Upper lobe of right lung (tissue), 1 donor: ENCODE measurements around the gene PRR12. TPM values are rescaled to one million over a fixed set of nuclear protein-coding genes. Genes with fewer than 3 reads are reported as not detected.

Source experiments
- ATAC-seq: fragments of 200-7000 bp; cut with Tn5 transposase; one replicate; pipeline ENCODE4 v1.9.1; 2020; ENCODE audit warnings: mild to moderate bottlenecking, moderate library complexity
- DNase-seq: peaks from one replicate; pipeline ENCODE4 v3.0.0-alpha.2; 2020
- H3K27ac ChIP-seq: fragments of 200-600 bp; one replicate; pipeline ENCODE4 v1.8.0; 2022
- H3K27me3 ChIP-seq: fragments of 200-600 bp; one replicate; pipeline ENCODE4 v1.8.0; 2022; ENCODE audit warnings: mild to moderate bottlenecking
- H3K36me3 ChIP-seq: fragments of 200-600 bp; one replicate; pipeline ENCODE4 v1.8.0; 2022
- H3K4me1 ChIP-seq: fragments of 200-600 bp; one replicate; pipeline ENCODE4 v1.8.0; 2022
- H3K4me3 ChIP-seq: fragments of 200-600 bp; one replicate; pipeline ENCODE4 v1.8.0; 2022; ENCODE audit warnings: mild to moderate bottlenecking
- H3K9me3 ChIP-seq: fragments of 200-600 bp; one replicate; pipeline ENCODE4 v1.8.0; 2022
- intact Hi-C: fragments of 100-400 bp; cut with DNase I; formaldehyde crosslinking; loops from one replicate; pipeline ENCODE4 v1.11.0; 2022
- total RNA-seq: library from RNA; stranded (reverse); fragmentation: NEBNext Ultra II Directional; extraction: Animal tissue kit (Norgen Biotek cat#: 25700); gene quantifications from one replicate; pipeline ENCODE4 v1.2.1, GENCODE V29; 2021
- TF ChIP-seq, protein P1 (sequence below): fragments of 200-600 bp; IDR thresholded peaks from one replicate; pipeline ENCODE4 v1.8.0; 2022; ENCODE audit warnings: antibody characterized with exemption
- donor health status: DM: no; HTN: yes; CAD: no; lungs with severe emphysema.

The PRR12 gene
- total RNA-seq, 1 donor from 2014 or later: 30.9 TPM

DNA sequence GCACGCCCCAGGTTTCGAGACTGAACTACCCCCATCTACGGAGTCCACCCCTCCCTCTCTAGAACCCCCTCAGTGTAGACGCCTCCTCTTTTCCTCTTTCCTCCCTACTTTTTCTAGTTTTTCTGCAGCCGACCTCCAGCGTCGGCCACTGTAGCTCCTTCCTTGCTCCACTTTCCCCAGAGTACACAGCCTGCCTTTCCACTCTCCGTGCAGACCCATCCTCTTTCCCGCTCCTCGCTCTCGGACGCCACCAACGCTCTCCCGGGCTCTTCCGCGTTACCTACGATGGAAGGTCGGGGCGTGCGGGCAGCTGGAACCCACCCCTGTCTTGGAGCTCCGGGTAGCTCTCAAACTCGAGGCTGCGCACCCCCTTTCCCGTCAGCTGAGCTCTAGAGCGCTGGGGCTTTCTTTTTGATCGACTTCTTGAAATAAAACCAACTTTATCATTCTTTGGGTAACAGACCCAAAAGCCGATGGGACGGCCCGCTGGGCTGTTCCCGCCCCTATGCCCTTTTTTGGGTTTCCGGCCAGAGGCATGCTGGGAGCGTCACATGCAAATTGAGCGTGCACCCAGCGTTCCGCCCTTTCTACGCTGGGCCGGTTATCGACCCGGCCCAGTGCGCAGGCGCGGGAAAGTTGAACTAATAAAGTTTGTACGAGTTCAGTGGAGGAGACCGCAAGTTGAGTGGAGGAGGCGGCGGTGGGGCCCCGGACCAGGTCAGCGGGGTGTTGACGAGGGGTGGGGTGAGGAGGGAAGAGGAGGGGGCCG is 74.6 kb downstream of the PRR12 start, which contains the start of the genes BCL2L12 and IRF3:
Gene BCL2L12 (plus strand): TSS at position 583 of the 769 bp plus-strand sequence. CDS start 760 bp downstream, outside the sequence.
Gene IRF3 (minus strand): TSS at position 507 of the 769 bp plus-strand sequence. CDS start 1,019 bp downstream, outside the sequence.
- Histone ChIP-seq H3K36me3 (peaks cover 24% of the 10 kb centered on the region), H3K27ac (peak within 1 kb of the TSS; percentile 76)

DNA sequence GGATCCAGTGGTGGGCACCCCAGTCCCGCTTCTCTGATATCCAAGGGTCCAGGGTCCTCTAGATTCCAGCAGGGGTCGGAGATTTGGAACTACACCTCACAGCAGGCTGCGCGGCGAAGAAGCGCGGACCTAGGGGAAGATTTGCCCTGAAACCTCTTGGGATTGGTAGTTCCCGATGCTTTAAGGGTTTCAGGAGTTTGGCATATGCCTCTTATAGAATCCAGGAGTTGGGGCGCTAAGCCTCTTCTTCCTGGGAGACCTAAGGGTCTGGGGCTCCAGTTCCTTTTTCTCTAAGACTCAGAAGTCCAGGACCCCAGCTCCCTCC is 75.1 kb downstream of the PRR12 start:
- H3K36me3 ChIP-seq: peaks cover 18% of the 10 kb centered on the region
- TF ChIP-seq, protein P1, sequence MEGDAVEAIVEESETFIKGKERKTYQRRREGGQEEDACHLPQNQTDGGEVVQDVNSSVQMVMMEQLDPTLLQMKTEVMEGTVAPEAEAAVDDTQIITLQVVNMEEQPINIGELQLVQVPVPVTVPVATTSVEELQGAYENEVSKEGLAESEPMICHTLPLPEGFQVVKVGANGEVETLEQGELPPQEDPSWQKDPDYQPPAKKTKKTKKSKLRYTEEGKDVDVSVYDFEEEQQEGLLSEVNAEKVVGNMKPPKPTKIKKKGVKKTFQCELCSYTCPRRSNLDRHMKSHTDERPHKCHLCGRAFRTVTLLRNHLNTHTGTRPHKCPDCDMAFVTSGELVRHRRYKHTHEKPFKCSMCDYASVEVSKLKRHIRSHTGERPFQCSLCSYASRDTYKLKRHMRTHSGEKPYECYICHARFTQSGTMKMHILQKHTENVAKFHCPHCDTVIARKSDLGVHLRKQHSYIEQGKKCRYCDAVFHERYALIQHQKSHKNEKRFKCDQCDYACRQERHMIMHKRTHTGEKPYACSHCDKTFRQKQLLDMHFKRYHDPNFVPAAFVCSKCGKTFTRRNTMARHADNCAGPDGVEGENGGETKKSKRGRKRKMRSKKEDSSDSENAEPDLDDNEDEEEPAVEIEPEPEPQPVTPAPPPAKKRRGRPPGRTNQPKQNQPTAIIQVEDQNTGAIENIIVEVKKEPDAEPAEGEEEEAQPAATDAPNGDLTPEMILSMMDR: no peak
- H3K27me3 ChIP-seq: no peaks in the 10 kb centered on the region
- DNase-seq (no peak), ATAC-seq (no peak)
- peak overlapping the region; percentile 94 for H3K4me3 ChIP-seq
- peaks cover 16% of the 10 kb centered on the region for H3K4me1 ChIP-seq
- H3K9me3 ChIP-seq: no peaks in the 10 kb centered on the region
- intact Hi-C loops: no loop called here
- H3K27ac ChIP-seq: peak overlapping the region; percentile 76

More for the DNA sequence above, 74.6 kb downstream of the PRR12 start, which contains the start of the genes BCL2L12 and IRF3:
- TF ChIP-seq, protein P1: no peak
- peak; percentile 90 for ATAC-seq
- Histone ChIP-seq H3K4me1 (peaks cover 16% of the 10 kb centered on the region), H3K27me3 (no peaks in the 10 kb centered on the region), H3K9me3 (no peaks in the 10 kb centered on the region), H3K4me3 (peak within 1 kb of the TSS; percentile 94)
- peak; percentile 98 for DNase-seq
- intact Hi-C loops: no loop called here

DNA sequence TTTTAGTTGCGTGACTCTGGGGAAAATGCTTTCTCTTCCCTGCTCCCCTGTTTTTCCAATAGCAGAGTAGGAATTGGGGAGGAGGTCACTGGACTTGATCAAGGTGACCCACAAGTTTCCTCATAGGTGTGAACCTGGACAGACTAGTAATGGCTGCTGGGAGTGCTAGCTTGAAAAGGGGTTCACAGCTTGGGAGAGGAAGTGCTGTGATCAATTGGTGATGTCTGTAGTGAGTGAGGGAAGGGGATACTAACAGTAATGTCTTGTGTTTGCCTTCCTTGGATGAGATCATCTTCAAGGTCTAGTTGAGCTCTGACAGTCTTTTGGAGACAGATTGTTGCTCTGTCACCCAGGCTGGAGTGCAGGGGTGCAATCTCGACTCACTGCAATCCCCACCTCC is 76.5 kb downstream of the PRR12 start:
- peaks cover 4% of the 10 kb centered on the region for H3K36me3 ChIP-seq
- peaks cover 21% of the 10 kb centered on the region for H3K4me1 ChIP-seq
- no peaks in the 10 kb centered on the region for H3K27me3 ChIP-seq
- no peak overlapping the region for H3K4me3 ChIP-seq
- intact Hi-C loops: no loop called here
- H3K27ac ChIP-seq: no peak overlapping the region
- no peaks in the 10 kb centered on the region for H3K9me3 ChIP-seq
- ATAC-seq: no peak
- no peak for DNase-seq
- TF ChIP-seq, protein P1: no peak

DNA sequence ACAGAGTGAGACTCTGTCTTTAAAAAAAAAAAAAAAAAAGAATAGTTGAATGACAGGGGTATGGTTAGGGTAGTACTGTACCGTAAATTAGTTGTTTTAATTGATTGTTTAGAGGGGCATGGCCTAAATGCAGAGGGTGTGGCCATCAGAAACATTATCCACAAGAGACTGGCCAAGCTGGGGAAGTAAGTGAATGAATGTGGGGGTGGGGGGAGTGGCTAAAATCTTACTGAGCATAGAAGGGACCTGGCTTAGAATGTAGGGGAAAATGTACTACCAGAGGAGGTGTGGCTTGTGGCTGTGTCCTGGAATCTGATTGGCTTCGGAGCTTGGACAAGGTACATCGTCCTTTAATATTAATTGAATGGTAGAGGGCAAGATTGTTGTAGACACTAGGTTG is 78.5 kb downstream of the PRR12 start:
- Histone ChIP-seq H3K36me3 (no peaks in the 10 kb centered on the region), H3K9me3 (no peaks in the 10 kb centered on the region), H3K4me1 (peaks cover 14% of the 10 kb centered on the region), H3K4me3 (no peak overlapping the region), H3K27ac (no peak overlapping the region), H3K27me3 (no peaks in the 10 kb centered on the region)
- no peak for ATAC-seq
- TF ChIP-seq, protein P1: no peak
- no peak for DNase-seq
- intact Hi-C loops: no loop called here

DNA sequence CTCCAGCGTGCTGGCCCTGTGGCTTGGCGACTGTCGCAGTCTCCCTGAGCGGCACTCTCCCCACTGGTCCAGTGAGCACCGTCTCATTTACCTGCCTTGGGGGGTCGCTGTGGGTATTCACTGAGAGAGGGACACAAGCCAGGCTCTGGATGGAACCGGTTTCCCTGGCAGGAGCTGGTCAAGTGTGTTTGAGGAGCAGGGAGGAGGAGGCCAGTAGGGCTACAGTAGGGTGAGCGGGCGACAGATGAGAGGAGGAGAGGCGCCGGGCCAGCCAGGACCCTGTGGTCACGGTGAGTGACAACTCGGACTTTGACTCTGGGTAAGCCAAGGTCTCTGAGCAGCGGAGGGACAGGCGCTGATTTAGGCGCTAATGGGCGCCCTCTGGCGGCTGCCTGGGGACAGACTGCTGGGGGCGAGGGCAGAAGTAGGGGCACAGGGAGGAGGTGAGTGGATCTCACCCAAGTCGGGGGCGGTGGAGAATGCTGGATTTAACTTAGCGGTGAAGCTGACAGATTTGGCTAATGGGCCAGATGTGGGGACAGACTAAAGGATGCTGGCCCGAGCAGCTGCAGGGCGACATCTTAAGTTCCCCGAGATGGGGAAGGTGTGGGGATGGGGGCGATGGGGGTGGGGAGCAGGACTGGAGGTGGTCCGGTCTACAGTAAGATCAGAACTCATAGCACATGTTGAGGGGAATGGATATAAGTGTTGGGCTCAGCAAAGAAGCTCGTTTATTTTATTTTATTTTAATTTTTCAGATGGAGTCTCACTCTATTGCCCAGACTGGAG is 81.3 kb downstream of the PRR12 start:
- Histone ChIP-seq H3K9me3 (no peaks in the 10 kb centered on the region), H3K27ac (peak overlapping the region; percentile 39), H3K27me3 (no peaks in the 10 kb centered on the region), H3K36me3 (no peaks in the 10 kb centered on the region), H3K4me3 (no peak overlapping the region), H3K4me1 (peaks cover 10% of the 10 kb centered on the region)
- TF ChIP-seq, protein P1: peak; percentile 89
- DNase-seq: peak; percentile 88
- intact Hi-C loops: no loop called here
- ATAC-seq: peak; percentile 42

Other genes starting within 250 kb of the PRR12 start
- 36.4 TPM for gene TEAD2, start 228.8 kb upstream of the PRR12 start, total RNA-seq
- not detected for gene DKKL1, start 227.3 kb upstream of the PRR12 start, total RNA-seq
- 2.2 TPM for gene KASH5, start 202.9 kb upstream of the PRR12 start, total RNA-seq
- gene PTH2, start 167.7 kb upstream of the PRR12 start, total RNA-seq: not detected
- gene GFY, start 165.8 kb upstream of the PRR12 start, total RNA-seq: not detected
- 0.69 TPM for gene SLC17A7, start 149.7 kb upstream of the PRR12 start, total RNA-seq
- gene PIH1D1, start 139.4 kb upstream of the PRR12 start, total RNA-seq: 64.2 TPM
- gene ALDH16A1, start 138.0 kb upstream of the PRR12 start, total RNA-seq: 32.3 TPM
- 12.1 TPM for gene FLT3LG, start 117.0 kb upstream of the PRR12 start, total RNA-seq
- gene RPL13A, start 103.6 kb upstream of the PRR12 start, total RNA-seq: 1,829 TPM
- 1,616 TPM for gene RPS11, start 94.7 kb upstream of the PRR12 start, total RNA-seq
- gene FCGRT, start 78.5 kb upstream of the PRR12 start, total RNA-seq: 320 TPM
- 22.1 TPM for gene RCN3, start 63.2 kb upstream of the PRR12 start, total RNA-seq
- 48.7 TPM for gene NOSIP, start 10.6 kb upstream of the PRR12 start, total RNA-seq
- gene PRRG2, start 9.9 kb upstream of the PRR12 start, total RNA-seq: 10.1 TPM
- gene RRAS, start 49.0 kb downstream of the PRR12 start, total RNA-seq: 138 TPM
- gene SCAF1, start 51.0 kb downstream of the PRR12 start, total RNA-seq: 67.9 TPM
- gene IRF3, start 74.7 kb downstream of the PRR12 start, total RNA-seq: 86.4 TPM
- gene BCL2L12, start 74.8 kb downstream of the PRR12 start, total RNA-seq: 15.8 TPM
- 90.8 TPM for gene PRMT1, start 86.1 kb downstream of the PRR12 start, total RNA-seq
- 1.9 TPM for gene ADM5, start 98.4 kb downstream of the PRR12 start, total RNA-seq
- 6.1 TPM for gene CPT1C, start 99.9 kb downstream of the PRR12 start, total RNA-seq
- gene TSKS, start 172.1 kb downstream of the PRR12 start, total RNA-seq: 0.43 TPM
- 61.2 TPM for gene AP2A1, start 175.8 kb downstream of the PRR12 start, total RNA-seq
- gene FUZ, start 222.1 kb downstream of the PRR12 start, total RNA-seq: 20.1 TPM
- 45.9 TPM for gene MED25, start 227.1 kb downstream of the PRR12 start, total RNA-seq